Stimulated activated CD8-positive, alpha-beta memory T cell treated with anti-CD3 and anti-CD28 coated beads, Interleukin-7, amount 100 ng/mL, for 48 hours (primary cell): ENCODE data around the gene PHETA1.
"Not testable (repeated sequence)": the region's sequence is repeated elsewhere in the genome, so short reads cannot be mapped to it uniquely, and the experiment has no call there.

Experiments used
- DNase-seq, 2 donors: peaks; one replicate each; pipeline ENCODE4 v3.0.0-alpha.2; 2020; ENCODE audit warnings: low read depth in 1 of 2; ENCODE audit errors: extremely low read depth in 1 of 2

Gene PHETA1

DNA sequence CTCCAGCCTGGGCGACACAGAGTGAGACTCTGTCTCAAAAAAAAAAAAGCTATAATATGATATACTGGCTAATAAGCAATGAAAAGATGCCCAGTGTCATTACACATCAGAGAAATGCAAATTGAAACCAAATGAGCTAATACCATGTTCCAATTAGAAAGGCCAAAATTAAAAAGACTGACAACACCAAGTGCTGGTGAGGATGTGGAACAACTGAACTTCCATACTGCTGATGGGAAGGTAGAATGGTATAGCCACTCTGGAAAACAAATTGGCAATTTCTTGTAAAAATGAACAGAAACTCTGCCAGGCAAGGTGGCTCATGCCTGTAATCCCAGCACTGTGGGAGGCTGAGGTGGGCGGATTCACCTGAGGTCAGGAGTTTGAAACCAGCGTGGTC is 8.5 kb upstream of the PHETA1 start:
- no peak for DNase-seq

GRCh38 chr12:111373231-111373630 is 4.3 kb upstream of the PHETA1 start:
- DNase-seq = not testable (repeated sequence)

- no peak for DNase-seq
Measured at GRCh38 chr12:111369496-111370220, 763 bp upstream of the PHETA1 start.

- no peak for DNase-seq
Measured at GRCh38 chr12:111368291-111368787, 556 bp downstream of the PHETA1 start.

- no peak for DNase-seq
Measured at GRCh38 chr12:111367661-111368221, 1.2 kb downstream of the PHETA1 start.

GRCh38 chr12:111366583-111366982 is 2.3 kb downstream of the PHETA1 start:
- DNase-seq = no peak

DNA sequence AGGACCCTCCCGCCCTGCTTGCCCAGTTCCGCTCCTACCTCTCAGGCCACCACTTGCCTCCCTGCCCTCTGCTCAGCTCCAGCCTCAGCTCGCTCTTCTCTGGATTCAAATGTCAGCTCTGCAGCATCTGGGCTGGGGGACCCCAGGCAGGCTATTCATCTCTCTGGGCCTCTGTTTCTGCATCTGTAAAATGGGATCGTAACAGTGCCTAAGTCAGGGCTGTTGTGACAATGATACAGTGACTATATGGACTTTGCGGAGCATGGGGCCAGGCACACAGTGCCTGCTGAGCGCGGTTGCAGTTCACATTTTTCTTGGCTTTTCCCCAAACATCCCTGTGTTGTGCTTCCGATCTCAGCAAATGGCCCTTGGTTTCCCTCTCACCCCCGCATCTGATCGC is 2.8 kb downstream of the PHETA1 start:
- no peak for DNase-seq

- DNase-seq = no peak
Measured at GRCh38 chr12:111363578-111363977, 5.3 kb downstream of the PHETA1 start.

DNA sequence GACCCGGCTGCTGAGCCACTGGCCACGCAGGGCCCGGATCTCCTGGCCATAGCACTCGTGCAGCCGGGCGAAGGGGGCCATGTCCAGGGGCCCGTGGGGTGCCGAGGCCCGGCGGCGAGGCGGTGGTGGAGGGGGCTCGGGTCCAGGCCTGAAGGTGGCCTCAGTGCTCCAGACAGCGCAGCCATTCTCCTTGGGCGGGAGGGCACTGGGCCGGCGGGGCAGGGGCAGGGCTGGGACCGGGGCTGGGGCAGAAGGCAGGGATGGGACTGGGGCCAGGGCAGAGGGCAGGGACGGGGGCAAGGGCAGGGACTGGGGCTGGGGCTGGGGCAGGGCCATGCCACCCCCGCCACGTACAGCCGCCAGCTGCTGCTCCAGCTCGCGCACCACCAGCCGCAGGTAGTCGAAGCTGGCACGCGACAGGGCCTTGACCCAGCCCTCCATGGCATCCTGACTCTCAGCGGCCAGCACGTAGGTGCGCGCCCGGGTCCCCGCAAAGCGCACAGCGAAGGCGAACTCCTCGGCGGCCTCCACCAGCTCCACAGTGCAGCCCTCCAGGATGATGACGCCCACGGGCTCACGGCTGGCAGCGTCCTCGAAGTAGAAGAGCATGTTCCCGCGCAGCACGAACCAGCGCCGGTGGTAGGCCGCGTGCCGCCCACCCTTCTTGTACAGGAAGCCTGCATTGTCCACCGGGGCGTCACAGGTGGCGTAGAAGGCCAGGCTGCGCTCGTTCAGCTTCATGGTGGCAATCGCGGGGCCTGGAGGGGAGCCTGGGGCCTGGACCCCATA is 6.0 kb downstream of the PHETA1 start:
- DNase-seq = no peak

DNA sequence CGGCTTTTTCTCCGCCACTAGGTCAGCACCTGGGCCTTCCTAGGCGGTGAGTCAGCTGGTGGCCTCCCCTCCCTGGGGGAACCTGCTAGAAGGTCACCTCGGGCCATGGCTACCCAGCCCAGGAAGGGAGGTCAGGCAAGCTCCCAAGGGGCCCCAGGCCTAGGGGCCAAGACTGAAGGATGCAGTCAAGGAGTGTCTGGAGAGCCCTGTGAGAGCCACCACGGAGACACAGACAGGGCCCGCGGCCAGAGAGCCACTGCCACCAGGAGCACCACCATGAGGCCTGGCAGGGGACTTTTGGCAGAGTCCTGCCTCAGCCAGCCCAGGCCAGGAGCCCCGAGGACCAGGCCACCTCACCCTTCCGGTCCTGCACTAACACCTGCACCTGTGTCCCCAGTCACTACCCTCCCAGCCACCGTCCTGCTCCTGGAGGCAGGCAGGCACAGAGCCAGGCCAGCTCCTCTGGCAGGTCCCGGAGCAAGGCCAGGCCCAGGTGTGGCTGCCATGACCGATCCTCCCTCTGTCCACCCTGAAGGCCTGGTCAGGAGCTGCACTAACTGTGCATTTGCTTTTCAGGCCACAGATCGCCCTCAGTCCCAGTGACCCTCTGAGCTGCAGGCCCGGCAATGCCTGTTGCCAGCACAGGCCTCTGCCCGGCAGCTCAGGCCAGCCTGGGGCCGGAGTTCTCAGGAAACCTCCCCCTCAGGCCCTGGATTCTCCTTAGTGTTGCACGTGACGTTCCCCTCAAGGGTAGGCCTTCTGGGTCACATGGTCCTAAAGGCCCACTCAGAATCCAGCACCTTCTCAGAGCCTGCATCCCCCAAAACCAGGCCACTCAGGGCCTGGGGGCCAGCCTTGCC is 6.9 kb downstream of the PHETA1 start:
- DNase-seq = no peak

GRCh38 chr12:111361073-111361716 is 7.7 kb downstream of the PHETA1 start:
- no peak for DNase-seq

DNA sequence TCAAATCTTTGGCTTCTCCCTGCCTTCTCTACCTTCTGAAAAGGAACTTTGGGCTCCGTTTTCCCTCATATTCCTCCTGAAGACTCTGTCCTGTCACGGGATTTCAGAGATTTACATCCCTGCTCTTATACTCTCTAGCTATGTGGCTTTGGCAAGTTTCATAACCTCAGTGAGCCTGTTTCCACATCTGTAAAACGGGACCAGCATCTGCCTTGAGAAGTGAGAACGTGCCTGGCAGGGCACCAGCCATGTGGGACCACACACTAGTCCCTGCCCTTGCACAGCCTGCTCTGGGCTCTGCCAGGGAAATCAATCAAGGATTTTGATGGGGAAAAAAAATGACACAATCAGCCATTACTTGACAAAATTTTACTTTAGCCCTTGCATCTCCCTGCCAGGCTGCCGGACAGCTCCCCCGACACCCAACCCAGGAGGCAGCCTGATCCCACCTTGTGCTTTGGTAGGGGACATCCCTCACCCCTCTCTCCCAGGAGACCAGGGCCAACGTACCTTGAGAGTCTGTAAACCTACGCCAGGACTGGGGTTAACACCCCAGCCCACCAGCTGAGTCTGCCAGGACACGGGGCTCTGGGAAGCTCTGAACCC is 8.5 kb downstream of the PHETA1 start:
- no peak for DNase-seq

DNA sequence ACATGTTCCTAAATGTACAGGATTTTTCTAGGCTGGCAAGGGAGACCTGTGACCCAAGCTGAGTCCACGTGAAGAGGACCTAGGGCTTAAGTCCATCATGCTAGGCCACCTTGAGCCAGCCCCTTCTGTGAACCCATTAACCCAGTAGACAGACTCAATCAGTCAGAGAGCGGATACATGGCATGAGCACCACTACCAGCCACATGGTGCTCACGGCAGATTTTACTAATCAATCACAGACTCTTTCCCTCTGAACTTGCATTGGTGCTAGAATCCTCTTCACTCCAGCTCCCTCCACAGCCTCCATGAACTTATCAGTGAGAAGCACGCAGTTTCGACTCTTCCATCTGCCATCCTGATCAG is 9.0 kb downstream of the PHETA1 start:
- no peak for DNase-seq

- peak; percentile 50 to 64 for DNase-seq
Measured at GRCh38 chr12:111359231-111359913, 9.5 kb downstream of the PHETA1 start.

DNA sequence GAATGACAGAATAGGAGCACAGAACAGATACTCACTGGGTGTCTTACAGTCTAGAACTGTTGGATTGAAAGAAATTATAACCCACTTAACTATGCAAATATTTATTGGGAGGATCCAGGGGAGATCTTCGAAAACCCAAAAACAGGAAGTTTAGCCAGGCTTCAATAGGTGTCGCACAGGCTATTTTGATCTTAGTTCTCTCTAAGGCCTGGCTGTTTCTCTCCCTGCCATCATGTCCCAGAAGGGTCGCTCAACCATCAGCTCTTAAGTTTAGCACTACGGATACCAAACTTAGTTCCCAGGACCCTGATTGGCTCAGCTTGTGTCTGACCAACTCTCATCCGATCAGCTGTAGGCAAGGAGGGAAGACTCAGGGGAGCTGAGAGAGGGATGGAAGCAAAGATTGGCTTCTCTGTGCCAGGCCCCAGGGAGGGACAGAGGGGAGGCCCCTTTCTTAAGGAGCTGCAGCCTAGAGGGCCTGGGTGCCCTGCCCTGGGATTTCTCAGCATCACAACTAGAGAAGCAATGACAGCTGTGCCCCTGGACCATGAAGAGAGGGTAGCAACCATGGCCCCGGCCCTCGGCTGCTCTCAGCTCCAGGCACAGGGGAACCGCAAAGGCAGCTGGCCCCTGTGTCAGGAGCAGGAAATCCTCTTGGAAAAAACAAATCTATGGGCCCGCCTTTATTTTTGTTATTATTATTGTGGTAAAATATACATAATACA is 13.5 kb downstream of the PHETA1 start:
- DNase-seq = no peak

- DNase-seq = no peak
Measured at GRCh38 chr12:111354511-111354910, 14.4 kb downstream of the PHETA1 start.

DNA sequence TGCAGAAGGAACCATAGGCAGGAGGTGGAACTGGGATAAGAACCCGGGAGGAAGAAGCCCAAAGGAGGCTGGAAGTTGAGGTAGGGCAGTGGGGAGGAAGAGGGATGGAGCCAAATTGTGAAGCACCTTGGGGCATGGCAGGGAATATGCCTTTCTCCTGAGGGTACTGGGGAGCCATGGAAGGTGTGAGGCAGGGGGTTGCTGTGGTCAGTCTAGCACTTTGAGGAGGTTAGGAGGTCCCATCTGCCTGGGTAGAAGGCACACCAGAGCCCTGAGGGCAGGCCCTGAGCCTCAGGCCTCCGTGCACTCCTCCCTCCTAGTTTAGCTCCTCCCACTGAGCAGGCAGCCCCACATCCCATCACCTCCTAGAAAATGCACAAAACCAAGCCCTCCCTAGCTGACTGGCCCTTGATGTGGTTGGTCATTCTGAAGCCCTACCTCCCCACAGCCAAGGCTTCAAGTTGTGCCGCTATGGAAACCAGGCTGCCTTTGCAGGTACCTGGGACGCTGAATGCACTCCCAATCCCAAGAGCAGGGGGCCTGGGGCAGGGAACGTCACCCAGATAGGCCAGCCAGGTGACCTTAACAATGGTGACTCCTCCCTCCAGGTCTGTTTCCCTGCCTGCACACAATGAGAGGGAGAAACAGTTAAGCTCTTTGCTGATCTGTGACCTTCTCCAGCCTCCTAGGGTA is 15.1 kb downstream of the PHETA1 start:
- DNase-seq = no peak

DNA sequence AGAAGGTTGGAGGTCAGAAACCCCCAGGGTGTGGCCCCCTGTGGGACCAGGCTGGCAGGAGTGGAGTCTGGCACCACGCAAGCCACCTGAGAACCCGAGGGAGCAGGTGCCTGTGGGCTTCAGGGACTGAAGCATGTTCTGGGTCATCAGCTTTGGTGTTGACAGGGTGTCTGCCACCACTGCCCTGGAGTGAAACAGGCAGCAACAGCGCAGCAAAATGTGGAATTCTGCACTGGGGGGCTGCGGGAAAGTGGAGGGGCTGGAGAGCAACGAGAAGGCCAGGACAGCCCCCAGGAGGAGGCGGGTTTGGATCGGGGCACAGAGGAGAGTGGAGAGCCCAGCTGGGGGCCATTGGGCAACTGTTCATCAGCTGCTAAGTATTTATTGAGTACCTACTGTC is 15.9 kb downstream of the PHETA1 start:
- DNase-seq = no peak
